Smooth muscle cell (in vitro differentiated cells): ENCODE measurements around the gene SEMA4B. TPM values are rescaled to one million over a fixed set of nuclear protein-coding genes. Genes with fewer than 3 reads are reported as not detected.

Experiments used
- DNase-seq: peaks from one replicate; lab custom pipeline; 2025; ENCODE audit not compliant: unreplicated experiment; lab: John Stamatoyannopoulos, UW
- H2AFZ ChIP-seq: fragments of 200-600 bp; sonication (generic); 2 replicates; pipeline ENCODE4 v1.6.0; 2016; ENCODE audit warnings: antibody characterized with exemption, low read depth, mild to moderate bottlenecking
- H3F3A ChIP-seq: fragments of 200-600 bp; sonication (generic); 2 replicates; pipeline ENCODE4 v1.6.0; 2017; ENCODE audit warnings: antibody characterized with exemption, low read depth
- H3K27ac ChIP-seq: fragments of 200-600 bp; sonication (generic); 2 replicates; pipeline ENCODE4 v1.5.1; 2016; ENCODE audit warnings: low read depth, mild to moderate bottlenecking
- H3K27me3 ChIP-seq: fragments of 200-600 bp; sonication (generic); 2 replicates; pipeline ENCODE4 v1.6.1; 2016; ENCODE audit warnings: low read depth, mild to moderate bottlenecking
- H3K36me3 ChIP-seq: fragments of 200-600 bp; sonication (generic); 2 replicates; pipeline ENCODE4 v1.5.1; 2016; ENCODE audit warnings: low read depth
- H3K4me1 ChIP-seq: fragments of 200-600 bp; sonication (generic); 2 replicates; pipeline ENCODE4 v1.5.1; 2016; ENCODE audit warnings: low read depth
- H3K4me2 ChIP-seq: fragments of 200-600 bp; sonication (generic); 2 replicates; pipeline ENCODE4 v1.6.0; 2016; ENCODE audit warnings: mild to moderate bottlenecking
- H3K4me3 ChIP-seq: fragments of 200-600 bp; sonication (generic); 2 replicates; pipeline ENCODE4 v1.5.1; 2016; ENCODE audit warnings: mild to moderate bottlenecking
- H3K79me2 ChIP-seq: fragments of 200-600 bp; sonication (generic); 2 replicates; pipeline ENCODE4 v1.6.0; 2016; ENCODE audit warnings: low read depth, mild to moderate bottlenecking
- H3K9ac ChIP-seq: fragments of 200-600 bp; sonication (generic); 2 replicates; pipeline ENCODE4 v1.6.0; 2016; ENCODE audit warnings: low read depth
- H3K9me3 ChIP-seq: fragments of 200-600 bp; sonication (generic); replicated peaks from 2 replicates; pipeline ENCODE4 v1.5.1; 2016; ENCODE audit warnings: low read depth
- H4K20me1 ChIP-seq: fragments of 200-600 bp; sonication (generic); 2 replicates; pipeline ENCODE4 v1.6.0; 2016; ENCODE audit warnings: low read depth
- WGBS: methylation state at CpG from one replicate; pipeline ENCODE4 v1.1.7; 2016; ENCODE audit warnings: low lambda C conversion rate; 5-methylcytosine and 5-hydroxymethylcytosine counted together
- polyA plus RNA-seq: library from polyadenylated mRNA; unstranded; fragments of >200 nt; fragmentation: Nextera tagmentation; extraction: Ambion mirVana; gene quantifications from 2 replicates; pipeline ENCODE4 v1.2.1, GENCODE V29; 2016
- total RNA-seq: library from RNA; depleted of rRNA; stranded (reverse); fragments of >200 nt; gene quantifications from 2 replicates; pipeline ENCODE4 v1.2.3, GENCODE V29; 2014
- TF ChIP-seq, protein P1 (sequence below): fragments of 200-600 bp; sonication (generic); IDR thresholded peaks from 2 replicates; pipeline ENCODE4 v1.5.1; 2017; ENCODE audit warnings: borderline replicate concordance, mild to moderate bottlenecking, antibody characterized with exemption; ENCODE audit not compliant: insufficient read depth, poor library complexity, severe bottlenecking

Gene SEMA4B
- total and polyA plus RNA-seq, 2 experiments from 2014 or later = 29.6 to 51.4 TPM

- H3K4me2 ChIP-seq = no peak overlapping the region
- no peaks in the 10 kb centered on the region for H3K4me1 ChIP-seq
- TF ChIP-seq, protein P1, sequence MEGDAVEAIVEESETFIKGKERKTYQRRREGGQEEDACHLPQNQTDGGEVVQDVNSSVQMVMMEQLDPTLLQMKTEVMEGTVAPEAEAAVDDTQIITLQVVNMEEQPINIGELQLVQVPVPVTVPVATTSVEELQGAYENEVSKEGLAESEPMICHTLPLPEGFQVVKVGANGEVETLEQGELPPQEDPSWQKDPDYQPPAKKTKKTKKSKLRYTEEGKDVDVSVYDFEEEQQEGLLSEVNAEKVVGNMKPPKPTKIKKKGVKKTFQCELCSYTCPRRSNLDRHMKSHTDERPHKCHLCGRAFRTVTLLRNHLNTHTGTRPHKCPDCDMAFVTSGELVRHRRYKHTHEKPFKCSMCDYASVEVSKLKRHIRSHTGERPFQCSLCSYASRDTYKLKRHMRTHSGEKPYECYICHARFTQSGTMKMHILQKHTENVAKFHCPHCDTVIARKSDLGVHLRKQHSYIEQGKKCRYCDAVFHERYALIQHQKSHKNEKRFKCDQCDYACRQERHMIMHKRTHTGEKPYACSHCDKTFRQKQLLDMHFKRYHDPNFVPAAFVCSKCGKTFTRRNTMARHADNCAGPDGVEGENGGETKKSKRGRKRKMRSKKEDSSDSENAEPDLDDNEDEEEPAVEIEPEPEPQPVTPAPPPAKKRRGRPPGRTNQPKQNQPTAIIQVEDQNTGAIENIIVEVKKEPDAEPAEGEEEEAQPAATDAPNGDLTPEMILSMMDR = no peak
- peaks cover 10% of the 10 kb centered on the region for H4K20me1 ChIP-seq
- H3K9ac ChIP-seq = no peak overlapping the region
- H3F3A ChIP-seq = no peaks in the 10 kb centered on the region
- H3K36me3 ChIP-seq = no peaks in the 10 kb centered on the region
- H3K9me3 ChIP-seq = no peaks in the 10 kb centered on the region
- no peak overlapping the region for H3K27ac ChIP-seq
- no peaks in the 10 kb centered on the region for H3K27me3 ChIP-seq
- no peak for DNase-seq
- H2AFZ ChIP-seq = no peak overlapping the region
- WGBS = 90% methylated on average over 2 of the region's 2 CpGs
- peaks cover 9% of the 10 kb centered on the region for H3K79me2 ChIP-seq
- H3K4me3 ChIP-seq = no peak overlapping the region
These were observed 21.4 kb downstream of the SEMA4B start for GRCh38 chr15:90222547-90222946.

DNA sequence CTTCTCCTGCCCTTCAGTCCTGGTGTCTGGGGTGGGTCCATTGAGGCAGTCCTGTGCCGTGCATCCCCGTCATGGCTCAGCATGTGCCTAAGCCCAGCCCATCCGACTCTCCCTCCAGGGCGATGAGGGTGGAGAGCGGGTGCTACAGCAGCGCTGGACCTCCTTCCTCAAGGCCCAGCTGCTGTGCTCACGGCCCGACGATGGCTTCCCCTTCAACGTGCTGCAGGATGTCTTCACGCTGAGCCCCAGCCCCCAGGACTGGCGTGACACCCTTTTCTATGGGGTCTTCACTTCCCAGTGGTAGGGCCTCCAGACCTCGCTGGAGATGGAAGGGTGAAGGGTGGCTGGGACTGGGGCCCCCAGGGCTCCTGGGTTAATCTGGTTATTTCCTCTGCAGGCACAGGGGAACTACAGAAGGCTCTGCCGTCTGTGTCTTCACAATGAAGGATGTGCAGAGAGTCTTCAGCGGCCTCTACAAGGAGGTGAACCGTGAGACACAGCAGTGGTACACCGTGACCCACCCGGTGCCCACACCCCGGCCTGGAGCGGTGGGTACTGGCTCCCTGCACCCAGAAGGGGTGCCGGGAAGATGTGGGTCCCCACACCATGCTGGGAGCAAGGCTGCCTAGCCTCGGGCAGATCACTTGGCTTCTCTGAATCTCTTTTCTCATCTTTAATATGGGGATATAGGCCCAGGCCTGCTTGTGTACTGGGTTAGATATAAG is 22.5 kb downstream of the SEMA4B start:
- WGBS = 98% methylated on average over 22 of the region's 22 CpGs
- no peak overlapping the region for H3K4me2 ChIP-seq
- peaks cover 3% of the 10 kb centered on the region for H3K79me2 ChIP-seq
- H3F3A ChIP-seq = no peaks in the 10 kb centered on the region
- no peaks in the 10 kb centered on the region for H3K27me3 ChIP-seq
- H3K9ac ChIP-seq = no peak overlapping the region
- H4K20me1 ChIP-seq = peaks cover 9% of the 10 kb centered on the region
- no peak overlapping the region for H2AFZ ChIP-seq
- H3K9me3 ChIP-seq = no peaks in the 10 kb centered on the region
- TF ChIP-seq, protein P1 = no peak
- DNase-seq = no peak
- H3K36me3 ChIP-seq = no peaks in the 10 kb centered on the region
- no peak overlapping the region for H3K27ac ChIP-seq
- H3K4me1 ChIP-seq = no peaks in the 10 kb centered on the region
- H3K4me3 ChIP-seq = no peak overlapping the region

GRCh38 chr15:90225047-90225446 is 23.9 kb downstream of the SEMA4B start:
- Histone ChIP-seq H3K79me2 (no peaks in the 10 kb centered on the region), H3K4me1 (no peaks in the 10 kb centered on the region), H4K20me1 (no peaks in the 10 kb centered on the region), H3K27ac (no peak overlapping the region), H2AFZ (no peak overlapping the region), H3F3A (no peaks in the 10 kb centered on the region), H3K4me2 (no peak overlapping the region), H3K4me3 (no peak overlapping the region), H3K27me3 (no peaks in the 10 kb centered on the region), H3K9ac (no peak overlapping the region), H3K36me3 (no peaks in the 10 kb centered on the region), H3K9me3 (no peaks in the 10 kb centered on the region)
- WGBS = 95% methylated on average over 17 of the region's 17 CpGs
- TF ChIP-seq, protein P1 = no peak
- DNase-seq = no peak
